OCI-LY3 (cell line): Measurements from ENCODE around the gene HMCN1.

ENCODE experiments used
- CTCF ChIP-seq: fragments of 200-600, 300-600 bp; sonication (generic); IDR thresholded peaks from 2 replicates; pipeline ENCODE4 v1.5.1; 2014; ENCODE audit warnings: antibody characterized with exemption, low read length, low read depth
- EZH2phosphoT487 ChIP-seq: fragments of 200-600 bp; shearing (Covaris generic); IDR thresholded peaks from 2 replicates; pipeline ENCODE4 v1.6.1; 2018; ENCODE audit warnings: antibody characterized with exemption, mixed run types, low read depth

GRCh38 chr1:186179231-186179630, 445.0 kb downstream of the HMCN1 start:
- TF ChIP-seq CTCF (no peak), EZH2phosphoT487 (no peak)
